Thoracic aorta (tissue), 2 donors: ENCODE results near the gene MS4A14. TPM values are rescaled to one million over a fixed set of nuclear protein-coding genes. Genes with fewer than 3 reads are reported as not detected.
"Not testable (repeated sequence)": the region's sequence is repeated elsewhere in the genome, so short reads cannot be mapped to it uniquely, and the experiment has no call there.

Source experiments
- ATAC-seq: fragments of 150-250 bp; one replicate; pipeline ENCODE4 v1.8.0; 2017; ENCODE audit warnings: low read depth; ENCODE audit not compliant: insufficient number of reproducible peaks, low FRiP score
- DNase-seq: peaks from one replicate; pipeline ENCODE4 v3.0.0-alpha.2; 2020; ENCODE audit warnings: low spot score
- H3K27ac ChIP-seq, 2 donors: fragments of 200-600 bp; sonication (generic); 1 replicate in 1 of 2; 2 replicates in 1 of 2; pipeline ENCODE4 v1.5.1; 2016; ENCODE audit warnings: mild to moderate bottlenecking in 2 of 2, moderate library complexity in 2 of 2
- H3K27me3 ChIP-seq: fragments of 200-600 bp; sonication (generic); replicated peaks from 2 replicates; pipeline ENCODE4 v1.6.0; 2016; ENCODE audit warnings: mild to moderate bottlenecking; ENCODE audit not compliant: insufficient read depth
- H3K36me3 ChIP-seq: fragments of 200-600 bp; sonication (generic); one replicate; pipeline ENCODE4 v1.5.1; 2016
- H3K4me1 ChIP-seq, 2 donors: fragments of 200-600 bp; sonication (generic); 1 replicate in 1 of 2; 2 replicates in 1 of 2; pipeline versions ENCODE4 v1.5.1 to v1.6.0; 2016; ENCODE audit warnings: low read depth in 2 of 2, mild to moderate bottlenecking in 1 of 2; ENCODE audit not compliant: control insufficient read depth in 1 of 2
- H3K4me3 ChIP-seq: fragments of 200-600 bp; sonication (generic); 2 replicates; pipeline ENCODE4 v1.5.1; 2016; ENCODE audit warnings: mild to moderate bottlenecking
- H3K9me3 ChIP-seq: fragments of 200-600 bp; sonication (generic); 2 replicates; pipeline ENCODE4 v1.5.1; 2016
- CTCF ChIP-seq: fragments of 200-600 bp; sonication (generic); IDR thresholded peaks from one replicate; pipeline ENCODE4 v1.5.1; 2019; ENCODE audit warnings: antibody characterized with exemption
- total RNA-seq, 2 donors: library from RNA; depleted of rRNA; stranded (reverse); fragments of >200 nt; gene quantifications; one replicate each; pipeline versions ENCODE4 v1.1.0 to v1.2.3, GENCODE V29; 2016

MS4A14 gene
- total RNA-seq, 2 donors from 2014 or later = 1.5 to 6.3 TPM

- no peaks in the 10 kb centered on the region for H3K27me3 ChIP-seq
Measured at GRCh38 chr11:60360621-60361020, 35.6 kb upstream of the MS4A14 start.

GRCh38 chr11:60362241-60362640 is 34.0 kb upstream of the MS4A14 start:
- DNase-seq (no peak), ATAC-seq (no peak)

More at GRCh38 chr11:60360621-60361020, 35.6 kb upstream of the MS4A14 start:
- Histone ChIP-seq H3K27ac (no peak overlapping the region), H3K4me1 (no peaks in the 10 kb centered on the region), H3K9me3 (no peaks in the 10 kb centered on the region), H3K36me3 (no peaks in the 10 kb centered on the region), H3K4me3 (no peak overlapping the region)
- no peak for TF ChIP-seq CTCF
- no peak for DNase-seq
- ATAC-seq = no peak

GRCh38 chr11:60363542-60364470 is 32.5 kb upstream of the MS4A14 start:
- Histone ChIP-seq H3K9me3 (no peaks in the 10 kb centered on the region), H3K4me1 (no peaks in the 10 kb centered on the region), H3K27ac (no peak overlapping the region), H3K4me3 (peak overlapping the region; percentile 15), H3K27me3 (no peaks in the 10 kb centered on the region), H3K36me3 (no peaks in the 10 kb centered on the region)
- ATAC-seq (no peak), DNase-seq (no peak)
- peak; percentile 50 for TF ChIP-seq CTCF

More at GRCh38 chr11:60362241-60362640, 34.0 kb upstream of the MS4A14 start:
- Histone ChIP-seq H3K27me3 (no peaks in the 10 kb centered on the region), H3K36me3 (no peaks in the 10 kb centered on the region), H3K9me3 (no peaks in the 10 kb centered on the region), H3K4me1 (no peaks in the 10 kb centered on the region), H3K4me3 (no peak overlapping the region), H3K27ac (no peak overlapping the region)
- TF ChIP-seq CTCF = no peak

GRCh38 chr11:60366262-60366904 is 29.9 kb upstream of the MS4A14 start:
- H3K9me3 ChIP-seq, H3K27me3 ChIP-seq, DNase-seq, H3K36me3 ChIP-seq, H3K27ac ChIP-seq, H3K4me1 ChIP-seq, ATAC-seq, H3K4me3 ChIP-seq: not testable (repeated sequence)

GRCh38 chr11:60367009-60367408 is 29.2 kb upstream of the MS4A14 start:
- ATAC-seq (no peak), DNase-seq (no peak)
- no peak for TF ChIP-seq CTCF
- Histone ChIP-seq H3K4me3 (no peak overlapping the region), H3K4me1 (no peaks in the 10 kb centered on the region), H3K9me3 (no peaks in the 10 kb centered on the region), H3K27me3 (no peaks in the 10 kb centered on the region), H3K36me3 (no peaks in the 10 kb centered on the region), H3K27ac (no peak overlapping the region)
